Cerebellar nuclear complex (tissue), 1 donor: Measurements from ENCODE around the gene PHACTR2.
"Not testable (repeated sequence)": the region's sequence is repeated elsewhere in the genome, so short reads cannot be mapped to it uniquely, and the experiment has no call there.

Experiments
- DNase-seq, 2 experiments: peaks; one replicate each; lab custom pipeline; 2025; lab: John Stamatoyannopoulos, UW

The PHACTR2 gene

DNA sequence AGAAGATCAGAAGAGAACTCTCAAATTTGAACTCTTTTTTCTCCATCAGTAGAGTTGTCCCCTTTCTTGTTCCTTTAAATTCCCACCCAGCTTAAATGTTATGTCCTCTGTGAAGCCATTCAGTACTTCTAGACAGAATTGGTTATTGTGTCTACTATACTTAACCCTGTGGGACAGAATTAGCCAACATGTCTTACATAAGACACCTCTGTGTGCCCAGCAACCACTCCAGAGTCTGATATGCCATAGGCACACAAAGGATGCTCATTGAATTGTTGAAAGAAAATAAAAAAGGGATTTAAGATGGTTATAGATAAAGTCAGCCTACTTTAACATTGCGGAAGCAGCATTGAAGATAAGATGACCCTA, 88.4 kb downstream of the PHACTR2 start:
- no peak for DNase-seq

DNA sequence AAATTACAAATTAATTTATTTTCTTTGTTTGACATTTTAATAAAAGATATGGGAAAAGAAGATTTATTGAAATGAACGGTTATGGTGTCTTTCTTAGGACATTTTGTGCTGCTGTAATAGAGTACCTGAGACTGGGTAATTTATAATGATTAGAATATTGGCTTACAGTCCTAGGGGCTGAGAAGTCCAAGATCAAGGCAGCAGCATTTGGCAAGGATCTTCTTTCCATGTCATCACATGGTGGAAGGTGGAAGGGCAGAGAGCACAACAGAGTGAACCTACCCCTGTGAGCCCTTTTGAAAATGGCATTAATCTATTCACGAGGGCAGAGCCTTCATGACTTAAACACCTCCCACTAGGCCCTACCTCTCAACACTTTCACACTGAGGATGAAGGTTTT, 89.7 kb downstream of the PHACTR2 start:
- DNase-seq, result no peak

DNA sequence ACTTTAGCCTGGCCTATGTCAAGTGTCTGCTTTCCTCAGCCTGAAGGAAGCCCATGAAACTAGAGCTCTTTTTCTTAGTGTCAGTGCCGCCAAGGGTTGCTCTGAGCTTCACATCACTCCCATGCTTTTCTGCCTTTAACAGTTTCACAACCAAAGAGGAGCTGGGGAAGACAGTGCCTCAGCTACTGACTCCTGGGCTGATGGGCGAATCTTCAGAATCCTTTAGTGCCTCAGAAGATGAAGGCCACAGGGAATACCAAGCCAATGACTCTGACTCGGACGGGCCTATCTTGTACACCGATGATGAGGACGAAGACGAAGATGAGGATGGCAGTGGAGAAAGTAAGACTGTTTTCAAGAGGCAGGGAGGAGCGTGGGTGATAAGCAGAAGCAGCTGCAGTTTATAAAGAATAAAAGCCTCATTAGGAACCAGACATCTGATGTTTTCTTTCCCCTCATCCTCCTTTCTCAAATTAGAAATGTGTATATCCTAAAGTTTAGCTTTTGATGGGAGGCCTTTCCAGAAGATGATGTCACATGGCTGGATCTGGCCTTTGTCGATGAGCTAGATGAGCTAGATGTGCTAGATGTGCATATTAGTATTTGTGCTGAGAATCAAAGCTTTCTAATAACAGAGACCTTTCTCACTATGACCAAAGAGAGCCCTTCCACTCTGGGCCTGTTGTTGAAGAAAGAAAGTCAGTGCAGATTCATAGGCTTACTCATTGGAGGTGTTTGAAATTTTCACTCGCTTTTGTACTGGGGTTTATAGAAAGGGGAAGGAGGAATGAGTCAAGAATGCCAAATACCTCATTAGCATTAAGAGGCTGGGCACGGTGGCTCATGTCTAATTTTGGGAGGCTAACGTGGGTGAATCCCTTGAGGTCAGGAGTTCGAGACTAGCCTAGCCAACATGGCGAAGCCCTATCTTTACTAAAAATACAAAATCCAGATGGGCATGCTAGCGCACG, 94.6 kb downstream of the PHACTR2 start:
- no peak for DNase-seq

DNA sequence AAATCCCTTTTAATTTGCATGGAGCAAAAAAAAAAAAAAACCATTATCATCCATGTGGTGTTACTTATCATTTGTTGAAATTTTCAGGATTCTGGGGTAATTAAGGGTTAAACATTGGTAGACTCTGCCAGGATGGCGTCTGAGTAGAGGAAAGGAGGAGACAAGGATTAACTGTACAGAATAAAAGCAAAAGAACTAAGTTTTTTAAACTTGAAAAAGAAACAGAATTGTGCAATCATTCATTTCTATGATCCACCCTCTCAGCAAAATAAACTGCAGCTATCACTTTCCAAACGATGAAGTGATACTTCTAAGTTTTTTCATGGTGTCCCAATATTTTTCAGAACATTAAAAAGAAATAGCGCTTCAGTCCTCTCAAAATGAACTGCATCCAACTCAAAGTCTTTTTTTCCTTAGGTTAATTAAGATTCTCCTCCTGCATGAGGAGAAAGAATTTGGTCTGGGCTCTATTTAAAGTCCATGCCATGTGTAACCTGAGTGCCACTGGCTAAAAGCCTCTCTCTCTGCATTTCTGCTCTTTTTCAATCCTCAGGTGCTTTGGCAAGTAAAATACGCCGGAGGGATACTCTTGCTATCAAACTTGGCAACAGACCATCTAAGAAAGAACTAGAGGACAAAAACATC, 95.9 kb downstream of the PHACTR2 start:
- DNase-seq, result no peak

DNA sequence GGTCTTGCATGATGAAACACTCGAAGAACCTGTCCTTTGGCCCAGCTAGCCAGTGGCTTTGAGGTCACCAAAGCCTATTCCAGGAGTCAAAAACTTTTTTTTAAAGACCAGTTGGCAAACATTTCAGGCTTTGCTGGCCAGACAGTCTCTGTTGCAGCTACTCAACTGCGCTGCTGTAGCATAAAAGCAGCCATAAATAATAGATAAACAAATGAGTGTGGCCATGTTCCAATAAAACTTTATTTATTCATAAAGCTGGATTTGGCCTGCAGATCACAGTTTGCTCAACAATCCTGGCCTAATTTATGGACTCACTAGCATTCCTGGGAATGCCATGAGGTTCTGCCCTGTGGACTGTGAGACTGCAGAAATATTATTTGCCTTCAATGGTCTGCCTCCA, 96.6 kb downstream of the PHACTR2 start:
- no peak for DNase-seq

DNA sequence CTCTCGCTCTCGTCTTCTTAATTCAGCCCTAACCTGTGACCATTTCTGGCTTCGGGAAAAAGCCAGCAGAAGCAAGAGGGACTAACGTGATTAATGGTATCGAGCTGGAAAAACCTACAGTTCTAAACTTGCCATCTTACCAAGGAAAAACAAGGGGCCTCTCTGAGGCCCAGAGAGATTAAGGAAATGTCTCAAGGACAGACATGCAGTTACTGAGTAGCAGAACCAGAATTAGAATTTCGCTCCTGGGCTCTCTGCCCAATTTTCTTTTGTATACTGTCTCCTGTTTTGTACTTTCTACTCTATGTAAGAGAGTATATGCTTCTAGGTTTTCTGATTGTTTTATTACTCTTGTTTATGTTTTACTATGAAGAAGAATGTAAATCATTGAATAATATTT, 97.6 kb downstream of the PHACTR2 start:
- no peak for DNase-seq

DNA sequence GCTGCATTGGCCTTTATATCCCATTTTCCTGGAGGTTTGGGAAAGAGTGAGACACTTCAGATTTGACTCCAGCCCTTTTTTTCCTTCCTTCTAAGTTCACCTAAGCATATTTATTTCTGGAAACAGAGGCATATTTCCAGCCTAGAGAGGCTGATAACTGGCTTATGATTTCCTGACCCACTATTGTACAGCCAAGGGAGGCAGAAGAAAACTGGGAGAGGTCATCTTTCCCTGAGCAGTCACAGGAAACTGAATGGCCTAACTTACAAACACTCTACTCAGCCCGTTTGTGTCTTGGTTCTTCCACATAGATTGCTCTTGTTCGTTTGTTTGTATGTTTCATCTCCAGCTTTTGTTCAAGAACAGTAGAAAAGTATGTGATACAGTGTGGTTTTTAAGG, 101.2 kb downstream of the PHACTR2 start:
- no peak for DNase-seq

DNA sequence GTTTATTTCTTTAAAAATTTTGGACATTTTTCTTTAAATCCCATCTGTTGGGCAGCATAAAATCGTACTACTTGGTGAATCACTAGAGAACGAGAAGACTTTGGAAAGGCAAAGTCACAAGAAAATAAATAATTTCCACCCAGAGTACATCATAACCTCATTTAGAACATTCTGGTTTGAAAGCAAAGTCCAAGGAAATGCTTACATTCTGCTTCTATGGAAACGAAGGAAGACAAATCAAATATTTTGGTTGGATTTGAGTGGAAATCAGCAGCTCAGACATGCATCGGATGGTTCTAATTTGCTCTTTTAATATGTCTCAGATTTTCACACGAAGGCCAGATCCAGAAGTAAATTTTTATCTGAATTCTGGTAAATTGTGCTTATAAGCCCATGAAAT, 104.7 kb downstream of the PHACTR2 start:
- no peak for DNase-seq

DNA sequence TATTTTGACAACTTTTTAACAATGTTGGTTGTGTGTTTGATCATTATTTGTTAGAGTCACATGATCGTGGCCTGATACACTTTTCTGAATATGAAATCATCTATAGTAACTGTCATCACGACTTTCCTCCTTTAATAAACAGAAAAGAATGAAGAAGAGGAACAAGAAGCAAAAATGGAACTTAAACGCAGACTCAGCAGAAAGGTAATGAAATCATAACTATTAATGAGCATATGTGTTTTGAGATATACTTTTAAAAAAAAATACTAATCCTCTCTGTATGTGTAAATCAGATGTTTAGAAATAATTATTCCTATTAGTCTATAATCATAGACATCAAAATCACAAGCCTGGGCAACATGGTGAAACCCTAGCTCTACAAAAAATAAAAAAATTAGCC, 105.3 kb downstream of the PHACTR2 start:
- DNase-seq, result no peak

DNA sequence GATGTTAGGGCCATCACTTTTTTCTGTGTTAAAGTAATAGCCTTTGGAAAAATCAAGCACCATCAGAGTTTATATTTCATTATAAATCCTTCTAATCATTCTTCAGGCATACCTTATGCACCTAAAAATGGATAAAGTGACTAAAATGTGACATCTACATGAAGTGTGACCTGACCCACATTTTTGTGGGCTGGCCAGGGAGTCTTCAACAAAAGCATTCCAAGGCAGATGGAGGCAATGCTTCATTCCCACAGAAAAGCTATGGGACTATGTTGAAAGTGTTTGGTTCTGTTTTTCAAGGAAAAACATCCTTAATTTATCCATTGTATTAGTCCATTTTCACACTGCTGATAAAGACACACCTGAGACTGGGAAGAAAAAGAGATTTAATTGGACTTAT, 106.6 kb downstream of the PHACTR2 start:
- no peak for DNase-seq

DNA sequence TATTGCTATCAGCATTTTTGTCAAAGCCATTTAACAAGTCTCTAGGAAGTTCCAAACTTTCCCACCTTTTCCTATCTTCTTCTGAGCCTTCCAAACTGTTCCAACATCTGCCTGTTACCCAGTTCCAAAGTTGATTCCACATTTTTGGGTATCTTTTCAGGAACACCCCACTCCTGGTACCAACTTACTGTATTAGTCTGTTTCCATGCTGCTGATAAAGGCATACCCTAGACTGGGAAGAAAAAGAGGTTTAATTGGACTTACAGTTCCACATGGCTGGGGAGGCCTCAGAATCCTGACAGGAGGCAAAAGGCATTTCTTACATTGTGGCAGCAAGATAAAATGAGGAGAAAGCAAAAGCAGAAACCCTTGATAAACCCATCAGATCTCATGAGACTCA, 108.6 kb downstream of the PHACTR2 start:
- not testable (repeated sequence) for DNase-seq

DNA sequence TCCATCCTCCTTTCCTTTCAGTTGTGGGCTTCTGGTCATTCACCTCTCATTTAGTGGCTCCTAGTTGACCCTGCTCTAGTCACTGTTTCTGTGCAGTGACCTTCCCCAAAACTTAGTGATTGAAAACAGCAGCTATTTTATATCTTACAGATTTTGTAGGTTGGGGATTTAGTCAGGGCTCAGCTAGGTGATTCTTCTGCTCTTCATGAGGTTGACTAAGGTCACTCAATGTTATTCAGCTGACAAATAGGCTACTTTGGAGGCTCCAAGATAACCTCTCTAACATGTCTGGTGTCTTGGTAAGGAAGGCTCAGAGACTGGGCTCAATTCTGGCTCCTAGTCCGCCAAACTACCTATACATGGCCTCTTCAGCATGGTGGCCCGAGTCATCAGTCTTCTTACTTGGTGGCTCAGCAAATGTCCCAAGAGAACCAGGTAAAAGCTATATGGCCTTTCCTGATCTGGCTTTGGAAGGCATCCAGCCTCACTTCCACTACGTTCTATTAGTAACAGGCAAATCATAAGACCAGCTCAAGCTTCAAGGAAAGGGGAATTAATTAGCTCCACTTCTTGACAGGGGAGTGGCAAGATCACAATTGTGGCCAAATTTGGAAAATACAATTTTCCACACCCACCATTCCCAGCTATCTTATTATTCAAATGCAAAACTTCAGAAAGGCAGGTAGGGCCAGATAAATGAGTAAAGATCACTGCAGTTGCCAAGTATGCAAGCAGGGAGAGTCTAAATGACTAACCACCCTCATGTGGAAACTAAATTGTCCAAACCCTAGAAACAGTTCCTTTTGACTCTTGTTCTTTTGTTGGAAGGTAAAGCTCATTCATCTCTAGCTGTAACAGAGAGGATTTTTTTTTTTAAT, 114.9 kb downstream of the PHACTR2 start:
- no peak for DNase-seq

DNA sequence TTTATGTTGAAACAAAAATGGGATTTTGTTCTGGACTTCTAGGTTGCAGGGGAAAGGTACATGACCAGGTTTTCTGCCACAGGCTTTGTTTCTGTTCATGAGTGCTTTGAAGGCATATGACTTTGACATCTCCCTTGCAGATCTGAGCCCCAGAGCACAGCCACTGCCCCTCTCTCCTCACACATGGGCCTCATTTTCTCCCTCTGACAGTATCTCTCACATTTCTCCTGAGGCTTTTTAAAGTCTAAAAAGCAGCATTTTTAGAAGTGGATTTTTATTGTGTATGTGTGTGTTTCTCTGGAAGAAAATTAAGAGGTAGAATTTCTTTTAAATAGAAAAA, 115.5 kb downstream of the PHACTR2 start:
- DNase-seq, result no peak

DNA sequence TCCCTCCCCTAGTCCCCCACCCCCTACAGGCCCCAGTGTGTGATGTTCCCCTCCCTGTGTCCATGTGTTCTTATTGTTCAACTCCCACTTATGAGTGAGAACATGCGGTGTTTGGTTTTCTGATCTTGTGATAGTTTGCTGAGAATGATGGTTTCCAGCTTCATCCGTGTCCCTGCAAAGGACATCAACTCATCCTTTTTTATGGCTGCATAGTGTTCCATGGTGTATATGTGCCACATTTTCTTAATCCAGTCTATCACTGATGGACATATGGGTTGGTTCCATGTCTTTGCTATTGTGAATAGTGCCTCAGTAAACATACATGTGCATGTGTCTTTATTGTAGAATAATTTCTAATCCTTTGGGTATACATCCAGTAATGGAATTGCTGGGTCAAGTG, 118.8 kb downstream of the PHACTR2 start:
- DNase-seq, result not testable (repeated sequence)

DNA sequence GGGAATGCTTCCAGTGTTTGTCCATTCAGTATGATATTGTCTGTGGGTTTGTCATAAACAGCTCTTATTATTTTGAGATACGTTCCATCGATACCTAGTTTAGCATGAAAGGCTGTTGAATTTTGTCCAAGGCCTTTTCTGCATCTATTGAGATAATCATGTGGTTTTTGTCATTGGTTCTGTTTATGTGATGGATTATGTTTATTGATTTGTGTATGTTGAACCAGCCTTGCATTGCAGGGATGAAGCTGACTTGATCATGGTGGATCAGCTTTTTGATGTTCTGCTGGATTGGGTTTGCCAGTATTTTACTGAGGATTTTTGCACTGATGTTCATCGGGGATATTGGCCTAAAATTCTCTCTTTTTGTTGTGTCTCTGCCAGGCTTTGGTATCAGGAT, 120.7 kb downstream of the PHACTR2 start:
- not testable (repeated sequence) for DNase-seq

DNA sequence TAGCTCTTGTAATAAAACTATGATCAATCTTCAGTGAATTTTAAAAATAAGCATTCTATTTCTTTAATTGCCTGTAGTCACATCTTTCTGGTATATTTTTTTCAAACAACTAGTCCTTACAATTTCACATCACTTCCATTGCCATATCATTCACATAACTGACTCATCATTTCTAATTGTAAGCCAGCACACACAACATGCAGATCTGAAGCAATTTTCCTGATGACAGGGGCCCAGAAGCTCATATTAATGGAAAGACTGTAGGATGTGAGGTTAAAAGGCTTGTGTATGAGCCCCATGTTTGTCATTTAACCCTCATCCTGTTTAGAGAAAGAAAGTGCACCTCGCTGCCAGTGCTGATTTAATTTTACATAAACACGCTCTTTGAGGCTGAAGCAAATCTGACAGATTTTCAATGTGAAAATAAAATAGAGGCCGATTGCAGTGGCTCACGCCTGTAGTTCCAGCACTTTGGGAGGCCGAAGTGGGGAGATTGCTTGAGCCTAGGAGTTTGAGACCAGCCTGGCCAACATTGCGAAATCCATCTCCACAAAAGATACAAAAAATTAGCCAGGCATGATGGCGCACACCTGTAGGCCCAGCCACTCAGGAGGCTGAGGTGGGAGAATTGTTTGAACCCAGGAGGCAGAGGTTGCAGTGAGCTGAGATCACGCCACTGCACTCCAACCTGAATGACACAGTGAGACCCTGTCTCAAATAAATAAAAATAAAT, 125.2 kb downstream of the PHACTR2 start:
- no peak for DNase-seq

DNA sequence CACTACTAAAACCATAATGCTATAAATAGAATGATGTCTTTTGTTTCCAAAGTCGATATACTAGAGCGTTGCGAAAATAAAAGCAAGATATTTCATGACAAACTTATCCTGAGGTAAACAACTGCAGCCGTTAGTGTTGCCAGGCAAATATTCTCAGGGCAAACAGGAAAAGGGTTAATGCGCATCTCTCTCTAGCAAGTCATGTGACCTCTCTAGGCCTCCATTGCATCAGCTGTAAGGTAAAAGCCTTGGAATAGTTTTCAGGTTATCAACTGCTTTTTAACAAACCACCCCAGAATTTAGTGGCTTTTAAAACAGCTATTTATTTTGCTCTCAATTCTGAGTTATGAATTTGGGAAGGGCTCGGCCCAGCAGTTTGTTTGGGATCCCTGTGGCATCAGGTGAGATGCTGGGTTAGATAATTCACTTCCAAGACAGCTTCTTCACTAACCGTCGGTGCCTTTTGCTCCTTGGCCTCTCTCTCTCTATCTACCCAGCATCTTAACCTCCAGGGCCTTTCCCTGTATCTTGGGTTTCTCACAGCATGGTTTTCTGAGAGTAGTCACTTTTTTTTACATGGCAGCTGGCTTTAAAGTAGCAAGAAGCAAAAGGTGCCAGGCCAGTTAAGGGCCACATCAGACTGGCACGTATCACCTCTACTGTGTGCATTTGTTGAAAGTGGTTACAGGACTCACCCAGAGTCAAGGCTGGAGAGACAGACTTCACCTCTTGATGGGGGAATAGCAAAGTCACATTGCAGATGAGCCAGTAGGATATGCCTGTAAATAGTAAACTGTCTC, 126.2 kb downstream of the PHACTR2 start:
- DNase-seq, result no peak

DNA sequence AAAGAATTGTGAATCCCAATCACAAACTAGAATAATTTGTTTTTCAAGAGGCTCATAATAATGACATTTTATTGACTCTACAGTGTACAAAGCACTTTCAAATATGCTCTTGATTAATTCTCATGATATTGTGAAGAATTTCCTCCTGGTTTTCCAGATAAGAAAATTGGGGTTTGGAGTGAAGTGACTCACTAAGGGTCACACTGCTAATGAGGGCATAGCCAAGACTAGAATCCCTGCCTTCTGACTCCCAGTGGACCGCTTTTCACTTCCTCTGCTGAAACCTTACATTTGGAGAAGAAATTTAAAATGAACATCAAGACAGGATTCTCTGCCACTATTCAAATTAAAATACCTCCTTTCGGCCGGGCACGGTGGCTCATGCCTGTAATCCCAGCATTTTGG, 127.1 kb downstream of the PHACTR2 start:
- DNase-seq, result no peak

DNA sequence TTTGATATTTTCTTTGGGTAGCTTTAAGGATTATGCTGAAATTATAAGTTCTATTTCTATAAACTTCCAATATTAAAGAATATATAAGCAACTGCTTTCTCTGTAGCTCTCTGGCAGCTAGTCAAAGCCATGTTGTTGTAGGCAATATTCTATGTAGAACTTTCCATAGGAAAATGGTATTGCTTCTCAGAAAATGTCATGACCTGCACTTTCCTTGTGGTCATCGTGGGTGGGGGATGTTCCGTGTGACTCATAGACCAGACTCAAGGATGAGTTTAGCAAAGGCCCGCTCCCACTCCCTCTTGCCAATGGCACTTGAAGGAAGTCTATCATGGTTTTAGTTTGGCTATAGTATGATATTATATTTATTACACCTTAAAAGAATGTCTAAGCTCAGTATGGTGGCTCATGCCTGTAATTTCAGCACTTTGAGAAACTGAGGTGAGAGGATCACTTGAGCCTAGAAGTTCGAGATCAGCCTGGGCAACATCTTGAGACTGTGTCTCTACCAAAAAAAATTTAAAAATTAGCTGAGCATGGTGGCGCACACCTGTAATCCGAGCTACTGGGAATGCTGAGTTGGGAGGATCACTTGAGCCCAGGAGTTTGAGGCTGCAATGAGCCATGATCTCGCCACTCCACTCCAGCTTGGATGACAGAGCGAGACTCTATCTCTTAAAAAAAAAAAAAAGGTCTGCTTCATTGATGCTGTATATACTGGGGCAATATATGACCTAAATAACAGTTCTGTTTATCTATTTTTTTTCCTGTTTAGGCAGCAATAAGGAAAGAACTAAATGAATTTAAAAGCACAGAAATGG, 128.7 kb downstream of the PHACTR2 start:
- DNase-seq, result no peak

DNA sequence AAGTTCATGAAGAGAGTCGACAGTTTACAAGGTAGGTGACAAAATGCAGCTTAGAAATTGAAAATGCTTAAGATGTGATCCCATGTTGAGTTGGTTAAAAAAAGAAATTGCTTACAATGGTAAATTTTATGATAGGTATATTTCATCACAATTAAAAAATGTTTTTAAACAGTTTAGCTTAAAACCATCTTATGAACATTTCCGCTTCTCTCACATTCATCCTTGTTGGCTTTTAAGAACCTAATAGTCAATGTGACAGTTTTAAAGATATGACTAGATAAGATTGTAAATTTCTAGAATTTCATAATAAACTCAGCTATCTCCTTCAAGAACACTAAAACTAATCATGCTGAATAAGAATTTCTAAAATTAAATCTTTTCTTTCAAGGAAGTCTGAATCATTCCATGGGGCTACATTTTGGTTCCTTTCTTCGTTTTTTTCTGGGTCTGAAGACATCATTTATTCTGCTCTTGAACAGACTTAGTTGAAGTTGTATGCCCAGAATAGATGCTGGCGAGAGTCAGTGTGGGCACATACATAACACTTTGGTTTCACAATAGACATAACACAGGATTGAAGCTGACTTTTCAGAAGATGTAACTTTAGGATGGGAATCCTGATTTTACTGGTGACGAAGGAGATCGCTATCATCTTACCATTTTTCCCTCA, 129.5 kb downstream of the PHACTR2 start:
- no peak for DNase-seq
